Measurements from ENCODE around the gene GPBP1.

DNA sequence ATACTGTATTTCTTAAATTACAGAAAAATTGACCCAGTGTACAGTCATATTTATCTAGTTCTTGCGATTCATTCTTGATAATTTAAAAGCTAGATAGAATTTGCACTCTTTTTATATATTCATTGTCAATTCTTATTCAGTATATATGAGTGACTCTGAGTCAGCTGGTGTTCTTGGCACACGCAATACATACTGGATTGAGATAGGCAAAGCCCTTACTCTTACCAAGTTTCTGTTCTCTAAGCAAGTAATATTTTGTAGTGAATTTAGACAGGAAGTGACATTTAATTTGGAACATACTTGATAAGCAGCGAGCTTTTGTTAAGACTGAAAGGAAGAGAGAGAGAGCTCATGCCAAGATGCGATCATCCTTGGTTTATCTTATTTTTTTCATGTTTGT, 57.7 kb downstream of the GPBP1 start:
- TF ChIP-seq EGR1 (IDR thresholded peaks at IDR 0.05; ENCODE audit: low read depth): no peak
- no peak for TF ChIP-seq SP1 (IDR thresholded peaks at IDR 0.05; ENCODE audit: low read depth)
- TF ChIP-seq POLR2A (IDR thresholded peaks at IDR 0.05; ENCODE audit: borderline replicate concordance, extremely low read depth, insufficient read depth, insufficient read length): no peak
- TF ChIP-seq, protein P1, sequence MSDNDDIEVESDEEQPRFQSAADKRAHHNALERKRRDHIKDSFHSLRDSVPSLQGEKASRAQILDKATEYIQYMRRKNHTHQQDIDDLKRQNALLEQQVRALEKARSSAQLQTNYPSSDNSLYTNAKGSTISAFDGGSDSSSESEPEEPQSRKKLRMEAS (IDR thresholded peaks at IDR 0.05): no peak
- TF ChIP-seq, protein P2, sequence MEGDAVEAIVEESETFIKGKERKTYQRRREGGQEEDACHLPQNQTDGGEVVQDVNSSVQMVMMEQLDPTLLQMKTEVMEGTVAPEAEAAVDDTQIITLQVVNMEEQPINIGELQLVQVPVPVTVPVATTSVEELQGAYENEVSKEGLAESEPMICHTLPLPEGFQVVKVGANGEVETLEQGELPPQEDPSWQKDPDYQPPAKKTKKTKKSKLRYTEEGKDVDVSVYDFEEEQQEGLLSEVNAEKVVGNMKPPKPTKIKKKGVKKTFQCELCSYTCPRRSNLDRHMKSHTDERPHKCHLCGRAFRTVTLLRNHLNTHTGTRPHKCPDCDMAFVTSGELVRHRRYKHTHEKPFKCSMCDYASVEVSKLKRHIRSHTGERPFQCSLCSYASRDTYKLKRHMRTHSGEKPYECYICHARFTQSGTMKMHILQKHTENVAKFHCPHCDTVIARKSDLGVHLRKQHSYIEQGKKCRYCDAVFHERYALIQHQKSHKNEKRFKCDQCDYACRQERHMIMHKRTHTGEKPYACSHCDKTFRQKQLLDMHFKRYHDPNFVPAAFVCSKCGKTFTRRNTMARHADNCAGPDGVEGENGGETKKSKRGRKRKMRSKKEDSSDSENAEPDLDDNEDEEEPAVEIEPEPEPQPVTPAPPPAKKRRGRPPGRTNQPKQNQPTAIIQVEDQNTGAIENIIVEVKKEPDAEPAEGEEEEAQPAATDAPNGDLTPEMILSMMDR (IDR thresholded peaks at IDR 0.05 in 2 of 3, conservative IDR thresholded peaks at IDR 0.05 in 1 of 3; ENCODE audit: borderline replicate concordance in 1 of 3, insufficient read depth in 1 of 3, low read depth in 2 of 3, low read length in 2 of 3): no peak
- no peak for TF ChIP-seq CEBPB (IDR thresholded peaks at IDR 0.05; ENCODE audit: low read depth)
- TF ChIP-seq, protein P3, sequence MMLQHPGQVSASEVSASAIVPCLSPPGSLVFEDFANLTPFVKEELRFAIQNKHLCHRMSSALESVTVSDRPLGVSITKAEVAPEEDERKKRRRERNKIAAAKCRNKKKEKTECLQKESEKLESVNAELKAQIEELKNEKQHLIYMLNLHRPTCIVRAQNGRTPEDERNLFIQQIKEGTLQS (IDR thresholded peaks at IDR 0.05): no peak
- no peak for TF ChIP-seq JUND (IDR thresholded peaks at IDR 0.05)
- TF ChIP-seq RAD21 (IDR thresholded peaks at IDR 0.05; ENCODE audit: low read depth): no peak
- no peak for TF ChIP-seq SIN3A (IDR thresholded peaks at IDR 0.05; ENCODE audit: low read depth)
